H54 (cell line): ENCODE results near the gene SLC10A7.
"Not testable (repeated sequence)": the region's sequence is repeated elsewhere in the genome, so short reads cannot be mapped to it uniquely, and the experiment has no call there.

ENCODE experiments used
- DNase-seq: peaks from one replicate; pipeline ENCODE4 v3.0.0; 2011; ENCODE audit warnings: low spot score, mixed read lengths; ENCODE audit not compliant: insufficient read length
- FAIRE-seq: peaks from 3 replicates; lab custom pipeline; 2011; peaks lifted over from hg19 to GRCh38; lab: Jason Lieb, UNC
- POLR2A ChIP-seq: IDR thresholded peaks from 2 replicates; pipeline ENCODE4 v1.6.1; 2011; ENCODE audit warnings: low read depth, mild to moderate bottlenecking, low read length

Gene SLC10A7

DNA sequence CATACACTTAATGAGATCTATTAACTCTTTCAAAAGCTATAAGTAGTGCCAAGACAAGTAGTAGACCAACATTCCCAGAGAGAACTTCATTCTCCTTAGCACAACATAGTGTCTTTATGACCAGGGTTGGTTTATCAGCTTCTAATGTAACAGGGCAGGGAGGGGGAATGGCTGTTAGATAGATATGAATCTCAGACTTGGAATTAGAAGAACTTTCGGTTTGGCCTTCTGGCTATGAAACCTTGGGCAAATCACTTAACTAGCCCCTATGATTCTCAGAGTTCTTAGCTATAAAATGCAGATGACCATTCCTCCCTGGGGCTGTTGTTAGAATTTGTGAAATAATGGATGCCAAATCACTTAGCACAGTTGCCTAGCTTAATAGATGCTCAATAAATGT is 132.2 kb downstream of the SLC10A7 start:
- FAIRE-seq (no peak), DNase-seq (no peak)
- no peak for TF ChIP-seq POLR2A

DNA sequence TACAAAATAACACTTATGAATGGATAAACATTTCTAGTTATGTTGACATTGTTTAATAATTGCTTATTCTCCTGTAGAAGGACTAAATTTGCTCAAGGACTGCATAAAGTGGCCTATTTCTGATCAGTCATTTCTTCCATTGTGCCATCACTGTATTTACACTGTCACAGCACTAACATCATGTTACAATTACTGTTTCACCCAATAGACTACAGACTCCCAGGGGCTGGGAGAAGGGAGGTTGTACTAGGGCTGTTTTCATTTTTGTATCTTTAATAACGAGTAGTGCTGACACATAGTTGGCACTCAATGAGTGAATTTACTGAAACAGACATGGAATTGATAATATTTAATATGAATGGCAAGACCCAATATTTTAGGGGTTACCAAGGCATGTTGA is 139.5 kb downstream of the SLC10A7 start:
- TF ChIP-seq POLR2A, result no peak
- DNase-seq (no peak), FAIRE-seq (no peak)

DNA sequence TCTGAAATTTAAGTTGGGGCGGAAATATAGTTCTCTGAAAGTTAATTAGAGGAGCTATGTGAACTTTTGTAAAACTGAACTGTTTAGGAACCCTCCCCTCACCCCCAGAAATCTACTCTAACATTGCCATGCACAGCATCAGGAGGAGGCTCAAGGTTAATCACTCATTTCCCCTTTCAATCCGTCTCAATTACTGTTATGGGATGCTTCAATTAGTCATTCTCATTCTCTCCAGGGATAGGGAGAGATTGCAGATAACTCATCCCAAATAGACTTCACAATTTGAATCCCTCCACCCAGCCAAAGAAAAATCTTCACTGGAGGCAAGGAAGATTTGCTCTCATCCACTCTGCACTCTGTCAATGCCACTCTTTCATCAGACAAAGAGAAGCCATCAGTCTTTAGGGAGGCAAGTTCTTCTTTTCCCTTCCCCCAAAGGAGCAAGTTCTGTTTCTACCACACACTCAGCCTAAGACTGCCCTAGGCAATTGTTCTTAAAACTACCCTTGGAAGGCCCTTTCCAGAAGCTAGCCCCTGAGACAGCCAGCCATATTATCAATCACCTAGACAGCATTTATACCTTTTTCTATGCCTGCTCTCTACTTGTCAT is 140.4 kb downstream of the SLC10A7 start:
- FAIRE-seq (no peak), DNase-seq (no peak)
- no peak for TF ChIP-seq POLR2A

DNA sequence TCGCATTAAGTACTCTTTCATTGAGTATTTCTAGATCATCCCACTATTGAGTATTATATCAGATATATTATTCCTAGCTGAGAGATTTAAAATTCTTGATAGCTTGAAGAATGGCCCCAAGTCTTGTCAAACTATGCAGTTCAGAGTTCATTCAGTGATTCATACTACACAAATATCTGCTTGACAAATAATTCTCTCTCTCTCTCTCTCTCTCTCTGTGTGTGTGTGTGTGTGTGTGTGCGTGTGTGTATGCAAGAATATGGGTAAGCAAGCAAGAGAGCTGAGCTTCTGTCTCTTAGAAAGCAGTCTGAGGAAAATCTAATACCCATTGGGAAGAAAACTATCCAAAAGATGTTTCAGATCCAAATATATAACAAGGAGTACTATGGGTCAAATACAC is 142.0 kb downstream of the SLC10A7 start:
- FAIRE-seq (no peak), DNase-seq (no peak)

DNA sequence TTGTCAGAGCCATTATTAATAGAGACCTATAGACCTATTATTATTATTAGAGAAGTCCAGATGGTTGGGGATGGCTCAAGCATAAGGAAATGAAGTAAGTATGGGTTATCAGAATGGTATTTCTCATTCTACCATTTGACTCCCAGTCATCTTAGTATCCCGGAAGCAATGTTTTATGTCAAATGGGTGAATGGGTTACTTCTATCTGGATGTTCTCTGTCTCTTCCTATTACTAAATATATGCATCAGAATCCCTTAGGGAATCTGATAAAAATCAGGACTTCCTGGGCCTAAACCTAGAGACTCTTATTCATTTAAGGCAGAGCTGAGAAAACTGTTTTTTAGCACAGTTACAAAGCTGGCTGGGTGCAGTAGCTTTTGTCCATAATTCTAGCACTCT is 149.9 kb downstream of the SLC10A7 start:
- DNase-seq (no peak), FAIRE-seq (no peak)
- no peak for TF ChIP-seq POLR2A

More for the DNA sequence above, 142.0 kb downstream of the SLC10A7 start:
- TF ChIP-seq POLR2A, result no peak

DNA sequence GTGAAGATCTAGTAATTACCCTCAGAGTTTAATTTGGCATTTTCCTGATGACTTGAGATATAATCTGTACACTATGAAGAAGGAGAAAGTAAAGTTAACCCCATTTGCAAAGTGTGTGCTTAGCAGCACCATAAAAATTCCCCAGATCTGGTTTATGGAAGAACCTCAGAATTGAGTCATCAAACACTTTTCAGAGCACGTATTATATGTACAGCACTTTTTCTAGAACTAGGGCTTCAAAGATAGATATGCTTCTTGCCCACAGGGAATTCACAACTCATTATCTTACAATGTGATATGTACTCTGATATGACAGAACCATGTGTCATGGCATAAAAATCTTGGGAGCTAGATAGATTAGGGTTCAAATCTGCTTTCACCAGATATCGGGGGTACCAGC is 150.9 kb downstream of the SLC10A7 start:
- FAIRE-seq (no peak), DNase-seq (no peak)
- no peak for TF ChIP-seq POLR2A

DNA sequence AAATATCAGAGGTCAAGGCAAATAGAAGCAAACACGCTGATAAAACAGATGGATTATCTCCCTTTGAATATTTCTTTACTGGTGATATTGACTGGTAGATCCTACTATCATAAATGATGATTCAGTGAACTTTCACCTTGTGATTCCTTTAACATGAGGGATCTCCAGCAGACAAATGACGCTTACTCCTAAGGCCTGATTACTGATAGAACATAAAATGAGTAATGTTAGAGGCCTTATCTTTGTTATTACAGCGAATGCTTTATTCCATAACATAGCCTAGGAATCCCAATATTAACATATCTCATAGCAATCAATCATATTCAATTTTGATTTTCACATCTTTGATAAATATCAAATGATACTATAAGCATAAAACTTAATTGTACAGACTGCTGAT is 152.3 kb downstream of the SLC10A7 start:
- FAIRE-seq (no peak), DNase-seq (no peak)
- no peak for TF ChIP-seq POLR2A

DNA sequence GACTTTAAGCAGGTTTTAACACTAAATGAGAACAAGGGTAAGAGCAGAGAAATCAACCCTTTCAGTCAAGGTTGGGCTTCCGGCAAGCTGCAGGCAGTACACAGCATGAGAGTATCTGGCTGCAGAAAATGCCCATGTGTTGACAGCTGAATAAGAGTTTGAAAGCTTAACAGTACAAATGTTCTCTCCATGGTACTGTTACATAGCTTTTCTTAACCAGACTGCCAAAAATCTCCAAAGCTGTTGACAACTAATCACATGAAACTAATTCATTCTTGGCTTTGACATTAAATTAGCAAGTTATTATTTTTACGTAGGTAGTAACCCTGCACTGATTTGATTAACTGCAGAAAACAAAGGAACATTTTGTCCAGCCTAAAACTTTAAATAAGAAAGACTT is 153.5 kb downstream of the SLC10A7 start:
- FAIRE-seq (no peak), DNase-seq (no peak)
- no peak for TF ChIP-seq POLR2A

DNA sequence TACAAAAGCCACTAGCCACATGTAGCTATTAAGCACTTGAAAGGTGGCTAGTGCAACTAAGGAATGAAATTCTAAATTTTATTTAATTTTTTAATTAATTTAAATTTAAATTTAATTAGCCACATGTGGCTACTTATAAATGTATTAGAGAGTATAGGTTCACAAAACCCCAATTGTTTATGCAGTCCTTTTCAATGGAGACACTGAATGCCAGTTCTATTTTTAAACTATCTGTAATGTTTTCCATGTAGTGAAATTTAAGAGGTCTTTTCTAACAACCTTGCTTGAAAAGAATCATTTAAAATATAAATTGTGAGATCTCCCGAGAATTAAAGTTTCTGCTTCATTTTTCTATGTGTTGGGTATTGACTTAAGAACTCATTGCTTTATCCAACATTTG is 154.4 kb downstream of the SLC10A7 start:
- no peak for TF ChIP-seq POLR2A
- FAIRE-seq, result no peak
- DNase-seq, result no peak

DNA sequence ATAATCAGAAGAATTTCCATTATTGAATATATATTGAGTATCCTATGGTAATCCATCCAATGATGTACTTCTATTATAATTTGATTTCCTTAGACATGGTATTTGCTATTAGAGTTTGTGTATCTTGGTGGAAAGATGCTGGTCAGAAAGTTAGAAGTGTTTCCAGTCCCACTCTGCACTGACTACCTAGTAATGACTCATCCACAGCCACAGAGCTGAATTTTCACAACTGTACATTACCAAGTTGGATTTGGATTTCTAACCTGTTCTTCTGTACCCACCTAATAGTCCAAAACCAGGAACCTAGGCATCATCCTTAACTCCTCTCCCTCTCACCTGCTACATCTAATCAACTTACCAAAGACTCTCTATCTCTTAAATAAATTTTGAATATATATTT is 162.0 kb downstream of the SLC10A7 start:
- DNase-seq (no peak), FAIRE-seq (no peak)
- no peak for TF ChIP-seq POLR2A

DNA sequence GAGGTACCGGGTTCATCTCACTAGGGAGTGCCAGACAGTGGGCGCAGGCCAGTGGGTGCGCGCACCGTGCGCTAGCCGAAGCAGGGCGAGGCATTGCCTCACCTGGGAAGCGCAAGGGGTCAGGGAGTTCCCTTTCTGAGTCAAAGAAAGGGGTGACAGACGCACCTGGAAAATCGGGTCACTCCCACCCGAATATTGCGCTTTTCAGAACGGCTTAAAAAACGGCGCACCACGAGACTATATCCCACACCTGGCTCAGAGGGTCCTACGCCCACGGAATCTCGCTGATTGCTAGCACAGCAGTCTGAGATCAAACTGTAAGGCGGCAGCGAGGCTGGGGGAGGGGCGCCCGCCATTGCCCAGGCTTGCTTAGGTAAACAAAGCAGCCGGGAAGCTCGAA is 171.6 kb downstream of the SLC10A7 start:
- not testable (repeated sequence) for FAIRE-seq, DNase-seq

DNA sequence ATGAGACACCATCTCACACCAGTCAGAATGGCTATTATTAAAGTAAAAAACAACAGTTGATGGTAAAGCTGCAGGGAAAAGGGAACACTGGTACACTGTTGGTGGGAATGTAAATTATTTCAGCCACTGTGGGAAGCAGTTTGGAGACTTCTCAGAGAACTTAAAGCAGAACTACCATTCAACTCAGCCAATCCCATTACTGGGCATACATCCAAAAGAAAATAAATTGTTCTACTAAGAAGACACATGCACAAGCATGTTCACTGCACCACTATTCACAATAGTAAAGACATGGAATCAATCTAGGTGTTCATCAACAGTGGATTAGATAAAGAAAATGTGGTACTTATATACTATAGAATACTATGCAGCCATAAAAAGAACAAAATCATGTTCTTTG is 172.4 kb downstream of the SLC10A7 start:
- TF ChIP-seq POLR2A, result no peak
- DNase-seq (no peak), FAIRE-seq (no peak)

DNA sequence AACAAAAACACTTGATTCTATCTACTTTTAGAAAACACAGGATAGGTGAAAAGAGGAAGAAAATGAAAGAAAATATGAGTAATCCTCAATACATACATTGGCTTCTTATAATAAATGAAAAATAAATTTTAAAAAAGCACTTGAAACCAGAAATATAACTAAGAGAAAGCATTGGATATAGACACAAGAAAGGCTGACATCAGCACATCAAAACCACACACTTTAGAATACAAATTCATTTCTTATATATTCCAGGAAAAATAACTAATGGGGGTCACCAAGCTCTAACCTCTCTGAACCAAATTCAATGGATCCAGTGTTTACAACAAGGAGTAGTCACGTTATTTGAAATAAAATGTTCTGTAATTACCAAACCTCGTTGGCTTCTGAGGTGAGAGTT is 173.9 kb downstream of the SLC10A7 start:
- FAIRE-seq, result no peak
- no peak for DNase-seq
- TF ChIP-seq POLR2A, result no peak

DNA sequence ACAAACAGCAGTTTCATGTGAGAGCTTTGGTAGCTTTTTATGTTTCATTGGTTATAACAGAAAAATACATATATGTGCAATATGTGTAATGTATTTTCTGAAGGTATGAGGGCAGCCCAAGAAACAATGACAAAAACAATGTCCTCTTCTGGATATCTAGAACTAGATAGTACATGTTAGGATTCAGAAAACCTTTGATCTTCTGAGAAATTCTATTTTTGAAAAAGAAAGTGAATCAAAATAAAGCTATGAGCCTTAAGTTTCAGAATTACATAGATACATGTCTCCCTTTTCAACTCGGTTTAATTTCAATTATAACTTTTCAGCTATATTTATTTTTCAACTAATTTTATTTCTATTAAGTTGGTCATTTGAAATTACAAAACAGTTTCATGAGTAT is 175.5 kb downstream of the SLC10A7 start:
- no peak for TF ChIP-seq POLR2A
- FAIRE-seq, result no peak

DNA sequence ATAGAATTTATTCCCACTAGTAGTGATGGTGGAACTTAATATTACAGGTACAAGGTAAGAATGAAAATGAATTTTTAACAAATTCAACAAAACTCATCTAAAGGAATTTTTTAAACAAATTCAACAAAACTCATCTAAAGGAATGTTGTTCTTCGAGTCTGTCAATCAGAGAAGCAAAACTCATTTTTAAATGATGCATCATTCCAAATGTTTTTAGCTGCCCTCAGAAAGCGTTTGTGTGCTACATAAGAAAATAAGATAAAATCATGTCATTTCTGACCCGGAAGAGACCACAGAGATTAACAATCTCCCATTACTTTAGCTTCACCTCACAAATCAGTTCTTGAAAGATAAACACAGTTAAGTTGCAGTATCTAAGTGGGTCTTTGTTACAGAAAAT is 178.0 kb downstream of the SLC10A7 start:
- no peak for FAIRE-seq
- TF ChIP-seq POLR2A, result no peak
- DNase-seq, result no peak

More for the DNA sequence above, 175.5 kb downstream of the SLC10A7 start:
- no peak for DNase-seq

DNA sequence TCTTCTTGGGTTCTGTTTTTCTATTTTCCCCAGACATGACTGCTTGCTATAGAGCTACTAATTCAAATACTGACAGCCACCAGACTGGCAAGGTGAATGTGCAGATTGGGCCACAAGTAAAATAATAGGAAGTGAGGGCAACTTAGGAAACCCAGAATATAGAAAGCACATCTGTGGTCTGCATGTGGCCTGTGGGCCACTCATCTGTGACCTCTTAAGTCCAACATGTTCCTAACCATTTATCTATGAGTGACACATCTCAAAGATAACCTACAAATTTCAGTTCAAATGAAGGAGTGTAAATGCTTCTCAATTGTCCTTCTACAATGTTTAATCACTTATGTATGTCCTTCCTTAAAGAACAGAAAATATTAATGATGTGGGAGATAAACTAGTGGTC is 178.5 kb downstream of the SLC10A7 start:
- FAIRE-seq (no peak), DNase-seq (no peak)
- TF ChIP-seq POLR2A, result no peak
